Upper lobe of left lung (tissue), 6 donors: ENCODE measurements around the gene PIKFYVE. TPM values are rescaled to one million over a fixed set of nuclear protein-coding genes. Genes with fewer than 3 reads are reported as not detected.

Source experiments
- ATAC-seq, 2 donors: fragments of 200-7000 bp; cut with Tn5 transposase; one replicate each; pipeline ENCODE4 v1.9.1; 2022; ENCODE audit warnings: mild to moderate bottlenecking in 2 of 2, moderate library complexity in 2 of 2; ENCODE audit not compliant: low FRiP score in 2 of 2
- DNase-seq, 2 donors: peaks; one replicate each; pipeline ENCODE4 v3.0.0-alpha.2; 2019 to 2020
- H3K27ac ChIP-seq, 4 donors: fragments of 200-600 bp; sonication (generic); one replicate each; pipeline ENCODE4 v1.5.1; 2016 to 2019
- H3K27me3 ChIP-seq, 4 donors: fragments of 200-600 bp; sonication (generic); one replicate each; pipeline ENCODE4 v1.5.1; 2017 to 2019
- H3K36me3 ChIP-seq, 4 donors: fragments of 200-600 bp; sonication (generic); one replicate each; pipeline ENCODE4 v1.5.1; 2016 to 2019
- H3K4me1 ChIP-seq, 4 donors: fragments of 200-600 bp; sonication (generic); one replicate each; pipeline ENCODE4 v1.5.1; 2018 to 2019
- H3K4me3 ChIP-seq, 4 donors: fragments of 200-600 bp; sonication (generic); one replicate each; pipeline ENCODE4 v1.5.1; 2017 to 2019; ENCODE audit warnings: mild to moderate bottlenecking in 2 of 4, moderate library complexity in 1 of 4
- H3K9me3 ChIP-seq, 4 donors: fragments of 200-600 bp; sonication (generic); one replicate each; pipeline ENCODE4 v1.5.1; 2018 to 2019
- CTCF ChIP-seq, 6 experiments: fragments of 450-650 bp in 4 of 6; fragments of 200-600 bp in 2 of 6; sonication (generic) in 2 of 6; IDR thresholded peaks; one replicate each; pipeline ENCODE4 v1.5.1; 2016 to 2019; ENCODE audit warnings: antibody characterized with exemption in 6 of 6
- EP300 ChIP-seq, 4 donors: sonication (generic); formaldehyde crosslinking; IDR thresholded peaks; one replicate each; pipeline ENCODE4 v1.5.1; 2017; ENCODE audit warnings: antibody characterized with exemption in 4 of 4, control low read depth in 2 of 4
- POLR2A ChIP-seq, 4 donors: fragments of 450-650 bp; IDR thresholded peaks; one replicate each; pipeline ENCODE4 v1.5.1; 2016 to 2017; ENCODE audit warnings: antibody characterized with exemption in 4 of 4, mild to moderate bottlenecking in 2 of 4
- POLR2AphosphoS5 ChIP-seq, 2 donors: sonication (generic); formaldehyde crosslinking; IDR thresholded peaks; one replicate each; pipeline ENCODE4 v1.5.1; 2017; ENCODE audit warnings: antibody characterized with exemption in 2 of 2
- WGBS, 2 donors: methylation state at CpG; one replicate each; pipeline ENCODE4 v1.1.5; 2017 to 2018; 5-methylcytosine and 5-hydroxymethylcytosine counted together
- total RNA-seq, 6 donors: library from RNA; depleted of rRNA in 4 of 6; stranded (reverse); fragments of >200 nt in 4 of 6; gene quantifications; one replicate each; pipeline versions ENCODE4 v1.1.0 to v1.2.1, GENCODE V29; 2016 to 2021
- donor health status: DM: no; HTN: no; CAD: no; lungs with moderate emphysema.
- donor health status: DM: no; HTN: yes; CAD: no; lungs with severe emphysema.

Gene PIKFYVE
- total RNA-seq, 6 donors from 2014 or later = 20.1 to 48.2 (median 25.1) TPM

- no peak overlapping the region for H3K27ac ChIP-seq
- H3K27me3 ChIP-seq = no peaks in the 10 kb centered on the region
- peaks cover 8 to 71% (median 36%) of the 10 kb centered on the region in 4 donors for H3K36me3 ChIP-seq
- DNase-seq (no peak), ATAC-seq (no peak)
- H3K4me1 ChIP-seq = peaks cover 26 to 41% (median 36%) of the 10 kb centered on the region in 4 donors
- TF ChIP-seq POLR2AphosphoS5 (IDR thresholded peaks at IDR 0.05) = no peak
- TF ChIP-seq POLR2A (IDR thresholded peaks at IDR 0.05) = no peak
- no peak for TF ChIP-seq EP300 (IDR thresholded peaks at IDR 0.05)
- TF ChIP-seq CTCF (IDR thresholded peaks at IDR 0.05) = no peak
- no peaks in the 10 kb centered on the region for H3K9me3 ChIP-seq
- 90 to 95% methylated on average over 2 of the region's 2 CpGs for WGBS, 2 donors
- H3K4me3 ChIP-seq = no peak overlapping the region
These were observed 16.8 kb upstream of the PIKFYVE start for GRCh38 chr2:208249296-208249695.

- Histone ChIP-seq H3K4me3 (no peak overlapping the region), H3K36me3 (peaks cover 0 to 60% (median 27%) of the 10 kb centered on the region in 4 donors), H3K4me1 (peaks cover 26 to 42% (median 37%) of the 10 kb centered on the region in 4 donors), H3K9me3 (no peaks in the 10 kb centered on the region), H3K27me3 (no peaks in the 10 kb centered on the region), H3K27ac (peak overlapping the region in 1 of 4 donors; percentile 54)
- WGBS, 2 donors = 45 to 54% methylated on average over 2 of the region's 2 CpGs
- no peak for ATAC-seq
- DNase-seq = no peak
- TF ChIP-seq EP300 (IDR thresholded peaks at IDR 0.05) = no peak
- no peak for TF ChIP-seq POLR2AphosphoS5 (IDR thresholded peaks at IDR 0.05)
- TF ChIP-seq POLR2A (IDR thresholded peaks at IDR 0.05) = no peak
- TF ChIP-seq CTCF (IDR thresholded peaks at IDR 0.05) = no peak
These were observed 15.7 kb upstream of the PIKFYVE start for GRCh38 chr2:208250388-208250787.

- no peak for DNase-seq
- Histone ChIP-seq H3K4me3 (no peak overlapping the region), H3K27me3 (no peaks in the 10 kb centered on the region), H3K4me1 (peaks cover 31 to 47% (median 42%) of the 10 kb centered on the region in 4 donors), H3K9me3 (no peaks in the 10 kb centered on the region), H3K27ac (peak overlapping the region in 1 of 4 donors; percentile 54), H3K36me3 (peaks cover 0 to 53% (median 25%) of the 10 kb centered on the region in 4 donors)
- 91 to 98% methylated on average over 4 of the region's 4 CpGs for WGBS, 2 donors
- TF ChIP-seq POLR2A (IDR thresholded peaks at IDR 0.05) (no peak), EP300 (IDR thresholded peaks at IDR 0.05) (no peak), CTCF (IDR thresholded peaks at IDR 0.05) (no peak), POLR2AphosphoS5 (IDR thresholded peaks at IDR 0.05) (no peak)
- ATAC-seq = no peak
These were observed 15.0 kb upstream of the PIKFYVE start for GRCh38 chr2:208251098-208251497.

GRCh38 chr2:208252716-208253492 lies 13.2 kb upstream of the PIKFYVE start:
- TF ChIP-seq CTCF (IDR thresholded peaks at IDR 0.05) (no peak), POLR2A (IDR thresholded peaks at IDR 0.05) (no peak), POLR2AphosphoS5 (IDR thresholded peaks at IDR 0.05) (no peak), EP300 (IDR thresholded peaks at IDR 0.05) (no peak)
- WGBS, 2 donors = 64 to 70% methylated on average over 3 of the region's 3 CpGs
- DNase-seq = no peak
- H3K4me3 ChIP-seq = peak overlapping the region in 3 of 4 donors; percentile 96 to 97 (median 96)
- H3K4me1 ChIP-seq = peaks cover 31 to 47% (median 40%) of the 10 kb centered on the region in 4 donors
- H3K36me3 ChIP-seq = peaks cover 0 to 35% (median 16%) of the 10 kb centered on the region in 4 donors
- no peaks in the 10 kb centered on the region for H3K9me3 ChIP-seq
- H3K27ac ChIP-seq = peak overlapping the region; percentile 78 to 90 (median 84)
- no peak for ATAC-seq
- no peaks in the 10 kb centered on the region for H3K27me3 ChIP-seq
